Smooth muscle cell (in vitro differentiated cells): ENCODE results near the gene RRP8. TPM values are rescaled to one million over a fixed set of nuclear protein-coding genes. Genes with fewer than 3 reads are reported as not detected.

Experiments
- DNase-seq: peaks from one replicate; lab custom pipeline; 2025; ENCODE audit not compliant: unreplicated experiment; lab: John Stamatoyannopoulos, UW
- H2AFZ ChIP-seq: fragments of 200-600 bp; sonication (generic); 2 replicates; pipeline ENCODE4 v1.6.0; 2016; ENCODE audit warnings: antibody characterized with exemption, low read depth, mild to moderate bottlenecking
- H3F3A ChIP-seq: fragments of 200-600 bp; sonication (generic); 2 replicates; pipeline ENCODE4 v1.6.0; 2017; ENCODE audit warnings: antibody characterized with exemption, low read depth
- H3K27ac ChIP-seq: fragments of 200-600 bp; sonication (generic); 2 replicates; pipeline ENCODE4 v1.5.1; 2016; ENCODE audit warnings: low read depth, mild to moderate bottlenecking
- H3K27me3 ChIP-seq: fragments of 200-600 bp; sonication (generic); 2 replicates; pipeline ENCODE4 v1.6.1; 2016; ENCODE audit warnings: low read depth, mild to moderate bottlenecking
- H3K36me3 ChIP-seq: fragments of 200-600 bp; sonication (generic); 2 replicates; pipeline ENCODE4 v1.5.1; 2016; ENCODE audit warnings: low read depth
- H3K4me1 ChIP-seq: fragments of 200-600 bp; sonication (generic); 2 replicates; pipeline ENCODE4 v1.5.1; 2016; ENCODE audit warnings: low read depth
- H3K4me2 ChIP-seq: fragments of 200-600 bp; sonication (generic); 2 replicates; pipeline ENCODE4 v1.6.0; 2016; ENCODE audit warnings: mild to moderate bottlenecking
- H3K4me3 ChIP-seq: fragments of 200-600 bp; sonication (generic); 2 replicates; pipeline ENCODE4 v1.5.1; 2016; ENCODE audit warnings: mild to moderate bottlenecking
- H3K79me2 ChIP-seq: fragments of 200-600 bp; sonication (generic); 2 replicates; pipeline ENCODE4 v1.6.0; 2016; ENCODE audit warnings: low read depth, mild to moderate bottlenecking
- H3K9ac ChIP-seq: fragments of 200-600 bp; sonication (generic); 2 replicates; pipeline ENCODE4 v1.6.0; 2016; ENCODE audit warnings: low read depth
- H3K9me3 ChIP-seq: fragments of 200-600 bp; sonication (generic); replicated peaks from 2 replicates; pipeline ENCODE4 v1.5.1; 2016; ENCODE audit warnings: low read depth
- H4K20me1 ChIP-seq: fragments of 200-600 bp; sonication (generic); 2 replicates; pipeline ENCODE4 v1.6.0; 2016; ENCODE audit warnings: low read depth
- CTCF ChIP-seq: fragments of 200-600 bp; sonication (generic); IDR thresholded peaks from 2 replicates; pipeline ENCODE4 v1.5.1; 2017; ENCODE audit warnings: borderline replicate concordance, mild to moderate bottlenecking, antibody characterized with exemption; ENCODE audit not compliant: insufficient read depth, poor library complexity, severe bottlenecking
- WGBS: methylation state at CpG from one replicate; pipeline ENCODE4 v1.1.7; 2016; ENCODE audit warnings: low lambda C conversion rate; 5-methylcytosine and 5-hydroxymethylcytosine counted together
- polyA plus RNA-seq: library from polyadenylated mRNA; unstranded; fragments of >200 nt; fragmentation: Nextera tagmentation; extraction: Ambion mirVana; gene quantifications from 2 replicates; pipeline ENCODE4 v1.2.1, GENCODE V29; 2016
- total RNA-seq: library from RNA; depleted of rRNA; stranded (reverse); fragments of >200 nt; gene quantifications from 2 replicates; pipeline ENCODE4 v1.2.3, GENCODE V29; 2014

The RRP8 gene
- total and polyA plus RNA-seq, 2 experiments from 2014 or later: 10.2 to 24.9 TPM

- 85% methylated on average over 3 of the region's 3 CpGs for WGBS
- no peak for DNase-seq
- no peaks in the 10 kb centered on the region for H3K9me3 ChIP-seq
- no peak overlapping the region for H3K27ac ChIP-seq
- H3K27me3 ChIP-seq: no peaks in the 10 kb centered on the region
- no peak for TF ChIP-seq CTCF
- peaks cover 2% of the 10 kb centered on the region for H4K20me1 ChIP-seq
- no peaks in the 10 kb centered on the region for H3F3A ChIP-seq
- H3K4me3 ChIP-seq: no peak overlapping the region
- no peak overlapping the region for H3K4me2 ChIP-seq
- H3K9ac ChIP-seq: no peak overlapping the region
- no peaks in the 10 kb centered on the region for H3K4me1 ChIP-seq
- no peak overlapping the region for H2AFZ ChIP-seq
- H3K36me3 ChIP-seq: peaks cover 1% of the 10 kb centered on the region
- H3K79me2 ChIP-seq: peaks cover 8% of the 10 kb centered on the region
Measured at GRCh38 chr11:6594142-6594768, 9.2 kb downstream of the RRP8 start.

GRCh38 chr11:6588018-6588417 is 15.4 kb downstream of the RRP8 start:
- no peaks in the 10 kb centered on the region for H3K79me2 ChIP-seq
- 100% methylated on average over 1 of the region's 1 CpG for WGBS
- H3K4me2 ChIP-seq: no peak overlapping the region
- H3K9ac ChIP-seq: no peak overlapping the region
- no peak overlapping the region for H2AFZ ChIP-seq
- H3K36me3 ChIP-seq: peaks cover 9% of the 10 kb centered on the region
- H4K20me1 ChIP-seq: no peaks in the 10 kb centered on the region
- no peaks in the 10 kb centered on the region for H3K27me3 ChIP-seq
- no peaks in the 10 kb centered on the region for H3K4me1 ChIP-seq
- DNase-seq: no peak
- H3K27ac ChIP-seq: no peak overlapping the region
- TF ChIP-seq CTCF: no peak
- H3K9me3 ChIP-seq: peaks cover 7% of the 10 kb centered on the region
- no peaks in the 10 kb centered on the region for H3F3A ChIP-seq
- no peak overlapping the region for H3K4me3 ChIP-seq

GRCh38 chr11:6587360-6587953 is 16.0 kb downstream of the RRP8 start:
- Histone ChIP-seq H3K36me3 (peaks cover 12% of the 10 kb centered on the region), H3K9ac (no peak overlapping the region), H3K4me2 (no peak overlapping the region), H3K27ac (no peak overlapping the region), H3K9me3 (peaks cover 7% of the 10 kb centered on the region), H3K27me3 (no peaks in the 10 kb centered on the region), H3K4me3 (no peak overlapping the region), H3K4me1 (no peaks in the 10 kb centered on the region), H3F3A (no peaks in the 10 kb centered on the region), H2AFZ (no peak overlapping the region), H3K79me2 (no peaks in the 10 kb centered on the region), H4K20me1 (no peaks in the 10 kb centered on the region)
- no peak for TF ChIP-seq CTCF
- WGBS: 83% methylated on average over 11 of the region's 11 CpGs
- DNase-seq: no peak
